DND-41 (cell line): ENCODE results near the gene ZXDC.

Experiments used
- CTCF ChIP-seq: IDR thresholded peaks from 2 replicates; pipeline ENCODE4 v1.5.1; 2012; ENCODE audit warnings: borderline replicate concordance, low read length, moderate library complexity, mild to moderate bottlenecking; ENCODE audit not compliant: poor library complexity, severe bottlenecking; ENCODE audit errors: extremely low read depth
- EZH2 ChIP-seq: IDR thresholded peaks from 3 replicates; pipeline ENCODE4 v1.6.1; 2012; ENCODE audit warnings: borderline replicate concordance, low read depth, mild to moderate bottlenecking, moderate library complexity, low read length, inconsistent platforms; ENCODE audit not compliant: severe bottlenecking

GRCh38 chr3:126417981-126418530 is 57.6 kb downstream of the ZXDC start:
- TF ChIP-seq CTCF (no peak), EZH2 (no peak)
